SK-N-MC (cell line): ENCODE measurements around the gene RIIAD1.

Experiments used
- EZH2 ChIP-seq: fragments of 200-600 bp; sonication (generic); IDR thresholded peaks from one replicate; pipeline ENCODE4 v1.6.1; 2017; ENCODE audit warnings: antibody characterized with exemption
- POLR2AphosphoS5 ChIP-seq: IDR thresholded peaks from 2 replicates; pipeline ENCODE4 v1.6.1; 2012; ENCODE audit warnings: mild to moderate bottlenecking, low read depth, low read length, borderline replicate concordance

GRCh38 chr1:151776665-151777062, 55.3 kb downstream of the RIIAD1 start:
- TF ChIP-seq POLR2AphosphoS5: no peak
- no peak for TF ChIP-seq EZH2
